ENCODE results near the gene SH2D2A.

The SH2D2A gene

DNA sequence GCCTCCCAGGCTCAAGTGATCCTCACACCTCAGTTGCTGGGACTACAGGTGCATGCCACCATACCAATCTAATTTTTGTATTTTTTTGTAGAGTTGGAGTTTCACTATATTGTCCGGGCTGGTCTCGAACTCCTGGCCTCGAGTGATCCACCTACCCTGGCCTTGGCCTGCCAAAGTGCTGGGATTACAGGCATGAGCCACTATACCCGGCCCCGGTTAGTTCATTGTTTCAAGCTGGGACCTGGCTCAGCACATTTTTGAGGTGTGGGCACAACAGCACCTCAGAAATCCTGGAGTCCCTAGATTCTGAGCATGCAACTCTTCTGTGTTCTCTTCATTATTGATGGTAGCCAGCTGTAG lies 21.3 kb downstream of the SH2D2A start:
- TF ChIP-seq, protein P1, sequence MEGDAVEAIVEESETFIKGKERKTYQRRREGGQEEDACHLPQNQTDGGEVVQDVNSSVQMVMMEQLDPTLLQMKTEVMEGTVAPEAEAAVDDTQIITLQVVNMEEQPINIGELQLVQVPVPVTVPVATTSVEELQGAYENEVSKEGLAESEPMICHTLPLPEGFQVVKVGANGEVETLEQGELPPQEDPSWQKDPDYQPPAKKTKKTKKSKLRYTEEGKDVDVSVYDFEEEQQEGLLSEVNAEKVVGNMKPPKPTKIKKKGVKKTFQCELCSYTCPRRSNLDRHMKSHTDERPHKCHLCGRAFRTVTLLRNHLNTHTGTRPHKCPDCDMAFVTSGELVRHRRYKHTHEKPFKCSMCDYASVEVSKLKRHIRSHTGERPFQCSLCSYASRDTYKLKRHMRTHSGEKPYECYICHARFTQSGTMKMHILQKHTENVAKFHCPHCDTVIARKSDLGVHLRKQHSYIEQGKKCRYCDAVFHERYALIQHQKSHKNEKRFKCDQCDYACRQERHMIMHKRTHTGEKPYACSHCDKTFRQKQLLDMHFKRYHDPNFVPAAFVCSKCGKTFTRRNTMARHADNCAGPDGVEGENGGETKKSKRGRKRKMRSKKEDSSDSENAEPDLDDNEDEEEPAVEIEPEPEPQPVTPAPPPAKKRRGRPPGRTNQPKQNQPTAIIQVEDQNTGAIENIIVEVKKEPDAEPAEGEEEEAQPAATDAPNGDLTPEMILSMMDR (IDR thresholded peaks at IDR 0.05; ENCODE audit: low read depth, low read length): no peak
- no peak for TF ChIP-seq MYC (IDR thresholded peaks at IDR 0.05; ENCODE audit: low read depth, low read length)
- TF ChIP-seq POLR2A (IDR thresholded peaks at IDR 0.05; ENCODE audit: extremely low read depth, insufficient read length): no peak
- TF ChIP-seq, protein P2, sequence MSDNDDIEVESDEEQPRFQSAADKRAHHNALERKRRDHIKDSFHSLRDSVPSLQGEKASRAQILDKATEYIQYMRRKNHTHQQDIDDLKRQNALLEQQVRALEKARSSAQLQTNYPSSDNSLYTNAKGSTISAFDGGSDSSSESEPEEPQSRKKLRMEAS (IDR thresholded peaks at IDR 0.05; ENCODE audit: low read depth, low read length): no peak
- no peak overlapping the region for H3K4me3 ChIP-seq (ENCODE audit: low read depth, low read length)
- DNase-seq (ENCODE audit: low read depth): no peak

DNA sequence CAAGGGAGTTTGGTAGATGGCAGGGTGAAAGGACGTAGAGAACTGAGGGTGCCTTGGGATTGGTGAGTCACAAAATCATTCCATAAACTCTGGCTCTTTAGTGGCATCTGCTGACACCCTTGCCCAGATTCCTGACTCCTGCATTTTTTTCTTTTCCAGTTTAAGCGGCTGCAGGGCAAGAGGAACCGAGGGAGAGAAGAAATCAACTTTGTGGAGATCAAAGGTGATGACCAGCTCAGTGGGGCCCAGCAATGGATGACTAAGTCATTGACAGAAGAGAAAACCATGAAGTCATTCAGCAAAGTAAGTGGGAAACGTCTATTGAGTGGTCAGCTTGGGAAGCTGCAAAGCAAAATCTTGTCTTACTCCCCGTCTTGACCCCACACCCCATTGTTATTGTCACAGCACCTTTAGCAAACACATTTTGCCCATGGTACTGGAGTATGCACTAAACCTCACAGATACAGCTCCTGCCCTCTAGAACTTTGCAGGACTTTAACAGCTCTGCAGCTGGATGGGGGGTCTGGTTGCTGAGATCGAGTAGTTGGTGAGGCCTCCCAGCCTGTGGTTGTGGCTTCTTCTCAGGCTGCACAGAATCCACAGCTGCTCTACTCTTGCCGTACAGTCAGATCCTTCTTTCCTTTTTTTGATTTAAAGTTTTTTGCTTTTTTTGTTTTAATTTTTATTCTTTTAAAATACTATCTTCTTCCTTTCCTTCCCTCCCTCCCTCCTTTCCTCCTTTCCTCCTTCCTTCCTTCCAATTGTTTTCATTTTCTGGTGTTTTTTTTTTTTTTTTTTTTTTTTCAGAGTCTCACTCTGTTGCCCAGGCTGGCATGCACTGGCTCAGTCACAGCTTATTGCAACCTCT lies 21.9 kb downstream of the SH2D2A start:
- no peak overlapping the region for H3K4me3 ChIP-seq (ENCODE audit: low read depth, low read length)
- no peak for DNase-seq (ENCODE audit: low read depth)
- TF ChIP-seq, protein P1 (IDR thresholded peaks at IDR 0.05; ENCODE audit: low read depth, low read length): no peak
- TF ChIP-seq POLR2A (IDR thresholded peaks at IDR 0.05; ENCODE audit: extremely low read depth, insufficient read length): no peak
- TF ChIP-seq, protein P2 (IDR thresholded peaks at IDR 0.05; ENCODE audit: low read depth, low read length): no peak
- TF ChIP-seq MYC (IDR thresholded peaks at IDR 0.05; ENCODE audit: low read depth, low read length): no peak

DNA sequence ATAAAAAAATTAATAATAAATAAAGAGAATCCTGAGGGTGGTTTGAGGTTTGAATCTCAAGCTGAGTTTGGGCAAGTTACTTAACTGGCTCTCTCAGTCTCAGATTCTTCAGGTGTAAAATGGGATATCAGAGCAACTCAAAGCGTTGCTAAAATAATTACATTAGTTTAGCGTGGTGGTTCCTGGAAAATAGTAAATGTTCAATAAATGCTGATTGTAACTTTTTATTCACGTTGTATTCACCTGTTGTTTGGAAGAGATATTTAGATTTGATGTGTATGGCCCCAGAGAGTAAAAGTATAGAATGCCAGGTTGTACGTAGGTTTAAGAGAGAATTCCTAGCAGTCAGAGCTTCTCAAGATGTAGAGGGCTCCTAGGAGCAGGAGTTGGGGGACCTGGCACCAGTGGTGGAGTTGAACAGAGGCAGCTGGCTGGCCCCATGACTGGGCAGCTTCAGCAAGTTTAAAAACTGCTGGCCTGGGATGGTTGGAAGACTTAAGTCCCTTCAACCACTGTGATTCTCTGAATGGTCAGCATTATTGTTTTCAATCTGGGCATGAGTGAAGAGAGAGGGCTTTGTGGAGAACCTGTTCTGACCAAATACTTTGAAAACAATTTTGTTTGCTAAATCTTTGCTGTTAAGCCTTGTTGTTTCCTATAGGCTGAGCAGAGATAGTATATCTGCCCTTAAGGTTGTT lies 26.9 kb downstream of the SH2D2A start:
- no peak for DNase-seq (ENCODE audit: low read depth)
- no peak overlapping the region for H3K4me3 ChIP-seq (ENCODE audit: low read depth, low read length)
- TF ChIP-seq, protein P1 (IDR thresholded peaks at IDR 0.05; ENCODE audit: low read depth, low read length): no peak

DNA sequence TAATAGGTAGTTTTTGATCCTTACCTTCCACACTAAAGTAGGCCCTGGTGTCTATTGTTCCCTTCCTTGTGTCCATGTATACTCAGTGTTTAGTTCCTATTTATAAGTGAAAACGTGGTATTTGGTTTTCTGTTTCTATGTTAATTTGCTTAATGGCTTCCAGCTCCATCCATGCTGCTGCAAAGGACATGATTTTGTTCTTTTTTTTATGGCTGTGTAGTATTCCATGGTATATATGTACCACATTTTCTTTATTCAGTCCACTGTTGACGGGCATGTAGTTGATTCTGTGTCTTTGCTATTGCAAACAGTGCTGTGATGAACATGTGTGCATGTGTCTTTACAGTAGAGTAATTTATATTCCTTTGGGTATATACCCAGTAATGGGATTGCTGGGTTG lies 28.5 kb downstream of the SH2D2A start:
- H3K4me3 ChIP-seq (ENCODE audit: low read depth, low read length): no peak overlapping the region
- no peak for DNase-seq (ENCODE audit: low read depth)
- TF ChIP-seq MYC (IDR thresholded peaks at IDR 0.05; ENCODE audit: low read depth, low read length) (no peak), POLR2A (IDR thresholded peaks at IDR 0.05; ENCODE audit: extremely low read depth, insufficient read length) (no peak)
- TF ChIP-seq, protein P1 (IDR thresholded peaks at IDR 0.05; ENCODE audit: low read depth, low read length): no peak
- TF ChIP-seq, protein P2 (IDR thresholded peaks at IDR 0.05; ENCODE audit: low read depth, low read length): no peak

DNA sequence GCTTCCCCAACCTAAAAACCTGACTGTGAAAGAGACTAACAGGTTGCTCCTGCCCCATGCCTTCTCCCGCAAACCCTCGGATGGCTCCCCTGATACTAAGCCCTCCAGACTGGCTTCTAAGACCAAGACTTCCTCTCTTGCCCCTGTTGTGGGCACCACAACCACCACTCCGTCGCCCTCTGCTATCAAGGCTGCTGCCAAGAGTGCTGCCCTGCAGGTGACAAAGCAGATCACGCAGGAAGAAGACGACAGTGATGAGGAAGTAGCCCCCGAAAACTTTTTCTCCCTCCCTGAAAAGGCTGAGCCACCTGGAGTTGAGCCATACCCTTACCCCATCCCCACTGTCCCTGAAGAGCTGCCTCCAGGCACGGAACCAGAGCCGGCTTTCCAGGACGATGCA lies 30.0 kb downstream of the SH2D2A start:
- TF ChIP-seq, protein P2 (IDR thresholded peaks at IDR 0.05; ENCODE audit: low read depth, low read length): no peak
- TF ChIP-seq, protein P1 (IDR thresholded peaks at IDR 0.05; ENCODE audit: low read depth, low read length): no peak
- no peak for DNase-seq (ENCODE audit: low read depth)
- no peak overlapping the region for H3K4me3 ChIP-seq (ENCODE audit: low read depth, low read length)

Measured in NB4 (cell line).